Right lobe of liver (tissue), 6 donors: Measurements from ENCODE around the gene TTC39A. TPM values are rescaled to one million over a fixed set of nuclear protein-coding genes. Genes with fewer than 3 reads are reported as not detected.
A peak's percentile ranks its signal among the peaks of the same experiment; 100 is the strongest.

Experiments used
- ATAC-seq, 4 donors: fragments of 200-7000 bp; cut with Tn5 transposase; one replicate each; pipeline ENCODE4 v1.9.1; 2020; ENCODE audit warnings: mild to moderate bottlenecking in 4 of 4, moderate library complexity in 4 of 4
- DNase-seq, 3 donors: peaks; one replicate each; pipeline ENCODE4 v3.0.0-alpha.2; 2020
- H3K27ac ChIP-seq, 3 donors: fragments of 200-600 bp; one replicate each; pipeline ENCODE4 v1.8.0; 2022
- H3K27me3 ChIP-seq, 2 donors: fragments of 200-600 bp; one replicate each; pipeline ENCODE4 v1.8.0; 2022
- H3K36me3 ChIP-seq, 4 donors: fragments of 200-600 bp; sonication (generic) in 1 of 4; one replicate each; pipeline versions ENCODE4 v1.5.1 to v1.8.0; 2017 to 2022; ENCODE audit warnings: control low read depth in 1 of 4
- H3K4me1 ChIP-seq, 4 donors: fragments of 200-600 bp; sonication (generic) in 1 of 4; one replicate each; pipeline versions ENCODE4 v1.5.1 to v1.8.0; 2017 to 2022; ENCODE audit warnings: control low read depth in 1 of 4
- H3K4me3 ChIP-seq, 3 donors: fragments of 200-600 bp; one replicate each; pipeline ENCODE4 v1.8.0; 2022
- H3K9me3 ChIP-seq, 4 donors: fragments of 200-600 bp; sonication (generic) in 1 of 4; one replicate each; pipeline versions ENCODE4 v1.5.1 to v1.8.0; 2017 to 2022; ENCODE audit warnings: control low read depth in 1 of 4
- POLR2A ChIP-seq: fragments of 450-650 bp; IDR thresholded peaks from one replicate; pipeline ENCODE4 v1.6.1; 2017; ENCODE audit warnings: antibody characterized with exemption, mild to moderate bottlenecking
- WGBS: methylation state at CpG from one replicate; pipeline ENCODE4 v1.1.6; 2018; ENCODE audit warnings: low coverage, low lambda C conversion rate; ENCODE audit not compliant: insufficient coverage; ENCODE audit errors: missing lambda C conversion rate; 5-methylcytosine and 5-hydroxymethylcytosine counted together
- intact Hi-C, 2 donors: fragments of 100-400 bp; cut with DNase I; formaldehyde crosslinking; loops; one replicate each; pipeline versions ENCODE4 v1.11.2 to v1.14.1; 2022
- total RNA-seq, 6 experiments: library from RNA; depleted of rRNA in 2 of 6; stranded (reverse); fragments of >200 nt in 2 of 6; fragmentation: NEBNext Ultra II Directional in 3 of 6; extraction: Animal tissue kit (Norgen Biotek cat#: 25700) in 3 of 6; gene quantifications; one replicate each; pipeline versions ENCODE4 v1.1.0 to v1.2.4, GENCODE V29; 2016 to 2023
- TF ChIP-seq, protein P1 (sequence below), 4 donors: fragments of 200-600 bp in 3 of 4; fragments of 450-650 bp in 1 of 4; IDR thresholded peaks; one replicate each; pipeline versions ENCODE4 v1.5.1 to v1.8.0; 2016 to 2022; ENCODE audit warnings: antibody characterized with exemption in 4 of 4, mild to moderate bottlenecking in 2 of 4
- donor health status: DM: no; HTN: yes; CAD: no.
- donor health status: DM: no; HTN: no; CAD: no.
- donor health status: DM: no; HTN: no; CAD: no.
- donor health status: DM: no; HTN: yes; CAD: no.
- donor health status: DM: no; HTN: yes; CAD: no.

Gene TTC39A
- total RNA-seq, 6 experiments from 2014 or later: 0.34 to 8.5 (median 3.4) TPM

DNA sequence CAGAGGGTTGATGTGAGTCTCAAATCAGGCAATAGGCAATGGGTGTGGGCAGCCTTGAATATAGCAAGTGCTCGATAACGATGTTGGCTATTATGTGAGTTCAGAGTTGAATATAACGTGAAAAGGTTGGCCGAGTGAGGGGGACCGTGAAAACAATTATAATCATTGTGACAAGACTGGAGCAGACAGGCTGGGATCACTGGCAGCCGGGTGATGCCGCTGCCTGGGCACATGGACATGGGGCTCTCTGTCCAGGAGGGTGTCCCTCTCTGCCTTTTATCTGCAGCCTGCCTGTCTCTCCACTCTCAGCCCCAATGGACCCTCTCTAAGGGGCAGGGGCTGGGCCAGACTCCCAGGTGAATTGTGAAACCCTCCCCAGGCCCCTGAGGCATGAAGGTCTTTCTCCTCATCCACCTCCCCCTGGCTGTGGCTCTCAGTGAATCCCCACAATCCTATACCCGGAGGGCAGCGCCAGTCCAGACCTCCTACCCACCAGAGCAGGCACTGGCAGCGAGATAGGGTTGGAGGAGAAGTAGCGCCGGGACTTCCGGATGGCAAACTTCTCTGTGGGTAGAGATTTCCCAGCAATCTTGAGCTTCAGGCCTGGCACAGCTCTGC, 36.4 kb downstream of the TTC39A start:
- Histone ChIP-seq H3K27me3 (no peaks in the 10 kb centered on the region), H3K4me1 (peaks cover 0 to 9% (median 0%) of the 10 kb centered on the region in 4 donors), H3K36me3 (no peaks in the 10 kb centered on the region), H3K4me3 (no peak overlapping the region), H3K9me3 (no peaks in the 10 kb centered on the region), H3K27ac (no peak overlapping the region)
- ATAC-seq (no peak), DNase-seq (no peak)
- 87% methylated on average over 9 of the region's 13 CpGs for WGBS
- no peak for TF ChIP-seq POLR2A
- TF ChIP-seq, protein P1, sequence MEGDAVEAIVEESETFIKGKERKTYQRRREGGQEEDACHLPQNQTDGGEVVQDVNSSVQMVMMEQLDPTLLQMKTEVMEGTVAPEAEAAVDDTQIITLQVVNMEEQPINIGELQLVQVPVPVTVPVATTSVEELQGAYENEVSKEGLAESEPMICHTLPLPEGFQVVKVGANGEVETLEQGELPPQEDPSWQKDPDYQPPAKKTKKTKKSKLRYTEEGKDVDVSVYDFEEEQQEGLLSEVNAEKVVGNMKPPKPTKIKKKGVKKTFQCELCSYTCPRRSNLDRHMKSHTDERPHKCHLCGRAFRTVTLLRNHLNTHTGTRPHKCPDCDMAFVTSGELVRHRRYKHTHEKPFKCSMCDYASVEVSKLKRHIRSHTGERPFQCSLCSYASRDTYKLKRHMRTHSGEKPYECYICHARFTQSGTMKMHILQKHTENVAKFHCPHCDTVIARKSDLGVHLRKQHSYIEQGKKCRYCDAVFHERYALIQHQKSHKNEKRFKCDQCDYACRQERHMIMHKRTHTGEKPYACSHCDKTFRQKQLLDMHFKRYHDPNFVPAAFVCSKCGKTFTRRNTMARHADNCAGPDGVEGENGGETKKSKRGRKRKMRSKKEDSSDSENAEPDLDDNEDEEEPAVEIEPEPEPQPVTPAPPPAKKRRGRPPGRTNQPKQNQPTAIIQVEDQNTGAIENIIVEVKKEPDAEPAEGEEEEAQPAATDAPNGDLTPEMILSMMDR (IDR thresholded peaks at IDR 0.05): no peak
- intact Hi-C loops: loop anchor here in 1 of 2 donors (10.0 kb wide), 1 partner anchor 99 kb away; no protein-coding TSS in a partner anchor

DNA sequence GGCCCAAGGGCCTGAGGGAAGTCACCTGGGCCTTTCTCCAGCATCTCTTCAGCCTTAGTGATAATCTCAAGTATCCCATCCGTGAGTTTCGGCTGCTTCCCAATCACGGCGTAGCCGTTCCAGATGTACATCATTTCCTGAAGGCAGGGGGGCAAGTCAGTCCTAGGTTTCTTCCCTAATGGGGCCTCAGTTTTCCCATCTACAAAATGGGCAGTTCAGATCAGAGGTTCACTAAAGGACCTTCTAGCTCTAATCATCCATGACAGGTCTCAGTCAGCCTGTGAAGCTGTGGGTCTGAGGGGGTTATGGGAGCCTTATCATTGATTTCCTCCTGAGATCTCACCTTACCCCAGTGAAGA, 39.9 kb downstream of the TTC39A start:
- TF ChIP-seq, protein P1 (IDR thresholded peaks at IDR 0.05): no peak
- no peak for TF ChIP-seq POLR2A
- Histone ChIP-seq H3K4me1 (peaks cover 0 to 28% (median 0%) of the 10 kb centered on the region in 4 donors), H3K36me3 (no peaks in the 10 kb centered on the region), H3K27me3 (no peaks in the 10 kb centered on the region), H3K4me3 (no peak overlapping the region), H3K9me3 (no peaks in the 10 kb centered on the region), H3K27ac (no peak overlapping the region)
- no CpG with 5 or more reads among the region's 5 CpGs for WGBS
- no peak for ATAC-seq
- intact Hi-C loops: loop anchor here in 1 of 2 donors (10.0 kb wide), 1 partner anchor 96 kb away; no protein-coding TSS in a partner anchor
- DNase-seq: no peak

DNA sequence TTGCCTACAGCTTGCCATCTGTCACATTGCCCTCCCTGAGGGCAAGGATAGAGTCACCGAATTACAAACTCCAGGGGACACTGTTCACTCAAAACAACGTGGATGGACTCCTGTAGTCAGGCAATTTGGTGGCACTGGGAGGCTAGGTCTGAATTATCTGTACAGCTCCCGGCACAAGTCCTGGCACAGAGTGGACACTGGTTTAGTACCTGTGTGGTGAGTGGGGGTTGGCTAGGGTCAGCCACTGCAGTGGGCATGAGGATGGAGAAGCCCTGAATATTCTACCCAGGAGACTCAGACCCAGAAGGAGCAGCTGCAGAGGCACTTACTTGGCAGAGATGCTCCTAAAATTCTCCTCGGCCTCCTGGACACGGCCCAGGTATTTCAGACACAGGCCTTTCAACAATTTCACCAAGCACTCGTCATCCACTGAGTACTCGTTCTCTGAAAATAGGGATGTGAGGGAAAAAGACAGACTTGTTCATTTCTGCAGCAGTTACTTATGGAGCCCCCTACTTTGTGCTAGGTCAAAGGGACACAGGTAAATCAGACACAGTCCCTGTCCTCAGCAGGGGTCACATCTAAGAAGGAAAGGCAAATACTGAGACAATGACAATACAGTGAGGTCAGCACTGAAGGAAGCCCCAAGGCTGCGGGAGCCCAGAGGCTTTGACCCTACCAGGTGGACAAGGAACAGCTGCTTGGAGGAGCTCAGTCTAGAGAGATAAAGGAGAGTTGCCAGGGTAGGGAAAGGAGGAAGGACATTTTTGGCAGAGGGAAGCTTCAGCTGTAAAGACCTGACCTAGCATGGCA, 40.5 kb downstream of the TTC39A start:
- Histone ChIP-seq H3K27me3 (no peaks in the 10 kb centered on the region), H3K4me3 (no peak overlapping the region), H3K9me3 (no peaks in the 10 kb centered on the region), H3K27ac (no peak overlapping the region), H3K4me1 (peaks cover 0 to 28% (median 0%) of the 10 kb centered on the region in 4 donors), H3K36me3 (no peaks in the 10 kb centered on the region)
- DNase-seq: no peak
- intact Hi-C loops: loop anchor here in 1 of 2 donors (10.0 kb wide), 1 partner anchor 95 kb away; no protein-coding TSS in a partner anchor
- 78% methylated on average over 4 of the region's 8 CpGs for WGBS
- TF ChIP-seq, protein P1 (IDR thresholded peaks at IDR 0.05): no peak
- TF ChIP-seq POLR2A: no peak
- ATAC-seq: no peak

DNA sequence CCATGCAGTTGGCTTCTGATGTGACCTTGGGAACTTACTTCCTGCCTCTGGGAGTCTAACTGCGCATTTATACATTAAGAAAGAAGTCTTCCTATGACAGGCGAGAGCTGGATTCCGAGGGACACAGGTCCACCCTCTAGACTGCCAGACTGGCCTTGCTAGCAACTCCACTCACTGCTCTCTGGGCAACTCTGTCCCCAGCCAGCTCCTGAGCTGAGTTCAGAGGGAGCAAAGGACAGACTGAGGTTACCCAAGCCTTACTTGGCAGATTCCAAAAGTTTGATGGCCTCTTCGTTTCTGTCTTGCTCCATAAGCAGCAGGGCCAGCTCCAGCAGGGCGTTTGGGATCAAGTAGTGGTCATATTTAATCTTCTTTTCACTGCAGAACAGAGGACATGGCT, 41.8 kb downstream of the TTC39A start:
- WGBS: 57% methylated on average over 5 of the region's 5 CpGs
- Histone ChIP-seq H3K36me3 (no peaks in the 10 kb centered on the region), H3K9me3 (no peaks in the 10 kb centered on the region), H3K27ac (peak overlapping the region in 1 of 3 donors; percentile 42), H3K27me3 (no peaks in the 10 kb centered on the region), H3K4me3 (no peak overlapping the region), H3K4me1 (peaks cover 0 to 31% (median 0%) of the 10 kb centered on the region in 4 donors)
- peak; percentile 37 to 82 (median 80) for DNase-seq
- ATAC-seq: peak; percentile 81 to 95 (median 92)
- intact Hi-C loops: no loop called here
- TF ChIP-seq, protein P1 (IDR thresholded peaks at IDR 0.05): no peak
- TF ChIP-seq POLR2A: no peak
